Uterine smooth muscle cell (primary cell): ENCODE data around the gene TAF7. TPM values are rescaled to one million over a fixed set of nuclear protein-coding genes. Genes with fewer than 3 reads are reported as not detected.

Experiments
- total RNA-seq: library from RNA; depleted of rRNA; stranded (reverse); fragments of >200 nt; gene quantifications from 2 replicates; pipeline ENCODE4 v1.2.3, GENCODE V29; 2014

Gene TAF7
- 86.1 and 88.3 TPM in 2 replicates for total RNA-seq

DNA sequence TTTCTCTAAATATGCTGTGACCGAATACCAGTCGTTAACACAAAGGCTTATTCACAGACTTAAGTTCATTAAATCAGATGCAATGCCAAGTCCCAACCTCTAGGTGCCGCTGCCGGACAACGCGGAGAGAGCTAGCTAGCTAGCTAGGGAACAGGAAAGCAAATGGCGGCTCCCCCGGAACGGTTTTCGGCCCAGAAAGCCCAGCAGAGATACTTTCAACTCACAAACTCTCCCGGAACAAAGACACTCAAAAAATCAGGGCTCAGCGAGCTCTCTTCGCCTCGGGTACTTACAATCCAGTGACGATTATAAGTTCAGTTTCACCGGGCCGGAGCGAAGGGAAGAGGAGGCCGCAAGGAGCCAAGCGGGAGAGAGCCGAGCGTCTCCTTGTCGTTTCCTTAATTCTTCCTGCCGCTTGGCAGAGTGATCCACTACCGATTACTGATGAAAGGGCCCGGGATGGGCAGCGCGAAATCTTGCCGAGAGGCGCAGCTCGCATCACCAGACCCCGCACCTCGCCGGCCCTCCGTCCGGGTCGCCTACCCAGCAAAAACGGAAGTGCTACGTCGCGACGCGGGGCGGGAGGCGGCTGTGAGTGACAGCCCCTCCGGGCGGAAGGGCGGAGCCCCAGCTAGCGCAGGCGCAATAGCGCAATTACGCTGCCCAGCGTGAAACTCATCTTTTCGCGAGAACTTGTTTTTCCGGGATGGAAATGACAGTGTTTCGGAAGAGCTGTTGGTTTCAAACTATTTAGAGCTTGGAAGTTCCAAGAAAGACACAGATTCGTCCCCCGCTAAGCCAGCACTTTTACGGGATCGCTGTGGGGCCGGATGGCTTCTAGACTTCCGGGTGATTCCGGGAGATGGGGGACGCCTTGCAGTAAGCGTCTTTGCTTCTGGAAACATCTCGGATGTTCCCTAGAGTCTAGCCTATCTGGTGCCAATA, at the start of gene TAF7:
TAF7 (minus strand) TSS at position 560 of the 945 bp plus-strand sequence. CDS start 740 bp downstream, outside the sequence.

GRCh38 chr5:141363952-141364660, 43.5 kb upstream of the TAF7 start, which contains the start of gene PCDHGA5:
TSS of gene PCDHGA5 (plus strand) at chr5:141364162. CDS start at chr5:141364331, 169 bp downstream.

GRCh38 chr5:141359790-141360426, 39.3 kb upstream of the TAF7 start, which contains the start of gene PCDHGB2:
TSS of gene PCDHGB2 (plus strand) at chr5:141359994. CDS start at chr5:141360136, 142 bp downstream.

DNA sequence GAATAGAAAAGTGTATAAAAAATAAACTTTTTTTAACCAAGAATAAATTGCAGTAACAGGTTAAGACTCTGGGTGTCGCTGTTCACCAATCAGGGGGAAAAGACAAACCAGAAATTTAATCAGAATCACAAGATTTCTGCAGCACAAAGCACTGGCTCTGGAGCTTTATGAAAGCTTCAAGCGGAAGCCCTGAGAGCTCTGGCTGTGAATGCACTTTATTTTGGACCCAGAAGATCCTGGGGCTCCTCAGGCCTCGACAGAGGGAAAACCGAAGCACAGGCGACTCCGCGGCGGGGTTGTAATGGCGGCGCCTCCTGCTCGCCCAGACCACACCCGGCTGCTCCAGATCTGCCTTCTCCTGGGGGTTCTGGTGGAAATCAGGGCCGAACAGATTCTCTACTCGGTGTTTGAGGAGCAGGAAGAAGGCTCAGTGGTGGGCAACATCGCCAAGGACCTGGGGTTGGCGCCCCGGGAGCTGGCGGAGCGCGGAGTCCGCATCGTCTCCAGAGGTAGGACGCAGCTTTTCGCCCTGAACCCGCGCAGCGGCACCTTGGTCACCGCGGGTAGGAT, 34.4 kb upstream of the TAF7 start, which contains the start of gene PCDHGA4:
PCDHGA4 (plus strand) TSS at position 122 of the 570 bp plus-strand sequence; CDS start at position 209, 87 bp downstream.

DNA sequence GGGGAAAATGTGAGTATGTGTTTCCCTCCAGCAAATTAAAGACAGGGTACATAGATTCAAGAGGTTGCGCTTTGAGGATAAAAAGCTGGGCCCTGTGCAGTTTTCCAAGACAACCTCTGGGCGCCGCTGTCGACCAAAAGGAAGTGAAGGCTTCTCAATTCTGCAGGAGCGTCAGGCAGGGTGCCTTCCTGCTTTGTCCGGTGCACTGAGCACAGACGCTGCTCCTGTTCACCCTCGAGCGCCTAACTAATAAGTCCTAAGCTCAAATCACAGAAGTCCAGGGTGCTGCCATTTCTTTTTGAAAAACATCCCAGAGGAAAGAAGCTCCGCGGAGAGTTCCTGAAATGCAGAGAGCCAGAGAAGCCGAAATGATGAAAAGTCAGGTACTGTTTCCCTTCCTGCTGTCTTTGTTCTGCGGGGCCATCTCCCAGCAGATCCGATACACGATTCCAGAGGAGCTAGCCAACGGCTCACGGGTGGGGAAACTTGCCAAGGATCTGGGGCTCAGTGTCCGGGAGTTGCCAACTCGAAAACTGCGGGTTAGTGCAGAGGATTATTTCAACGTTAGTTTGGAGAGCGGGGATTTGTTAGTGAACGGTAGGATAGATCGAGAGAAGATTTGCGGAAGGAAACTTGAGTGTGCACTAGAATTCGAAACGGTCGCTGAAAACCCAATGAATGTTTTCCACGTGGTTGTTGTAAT, 29.5 kb upstream of the TAF7 start, which contains the start of gene PCDHGB1:
PCDHGB1 (plus strand) TSS at position 183 of the 703 bp plus-strand sequence; CDS start at position 345, 162 bp downstream.

GRCh38 chr5:141343242-141343952, 22.8 kb upstream of the TAF7 start, which contains the start of gene PCDHGA3:
TSS of gene PCDHGA3 (plus strand) at chr5:141343829. CDS start at chr5:141344034, 205 bp downstream.

GRCh38 chr5:141338538-141339306, 18.1 kb upstream of the TAF7 start, which contains the start of gene PCDHGA2:
TSS of gene PCDHGA2 (plus strand) at chr5:141338760.

GRCh38 chr5:141330299-141331080, 9.9 kb upstream of the TAF7 start, which contains the start of gene PCDHGA1:
TSS of gene PCDHGA1 (plus strand) at chr5:141330514.

GRCh38 chr5:141303756-141304155, 16.8 kb downstream of the TAF7 start, which contains the start of gene SLC25A2:
TSS of gene SLC25A2 (minus strand) at chr5:141304049. CDS start at chr5:141303865, 184 bp downstream.

Other genes starting within 250 kb of the TAF7 start
- gene PCDHB2, start 226.2 kb downstream of the TAF7 start, total RNA-seq: 0.55 and 2.0 TPM in 2 replicates
- gene PCDHB3, start 220.3 kb downstream of the TAF7 start, total RNA-seq: 0.75 and 0.77 TPM in 2 replicates
- gene PCDHB4, start 199.0 kb downstream of the TAF7 start, total RNA-seq: under 0.01 and 0.12 TPM in 2 replicates
- gene PCDHB5, start 185.6 kb downstream of the TAF7 start, total RNA-seq: 0.22 and 0.50 TPM in 2 replicates
- under 0.01 TPM in 2 replicates for gene PCDHB6, start 170.7 kb downstream of the TAF7 start, total RNA-seq
- 0.11 and 0.12 TPM in 2 replicates for gene PCDHB7, start 148.1 kb downstream of the TAF7 start, total RNA-seq
- 0.11 and 0.25 TPM in 2 replicates for gene PCDHB8, start 143.0 kb downstream of the TAF7 start, total RNA-seq
- 0.12 and 0.33 TPM in 2 replicates for gene PCDHB16, start 138.4 kb downstream of the TAF7 start, total RNA-seq
- gene PCDHB9, start 133.6 kb downstream of the TAF7 start, total RNA-seq: under 0.01 TPM in 2 replicates
- gene PCDHB10, start 128.4 kb downstream of the TAF7 start, total RNA-seq: 0.11 and 0.12 TPM in 2 replicates
- gene PCDHB11, start 121.2 kb downstream of the TAF7 start, total RNA-seq: under 0.01 TPM in 1 of 2 replicates, not detected in the other
- gene PCDHB12, start 112.1 kb downstream of the TAF7 start, total RNA-seq: under 0.01 and 0.12 TPM in 2 replicates
- under 0.01 and 0.12 TPM in 2 replicates for gene PCDHB13, start 106.9 kb downstream of the TAF7 start, total RNA-seq
- 0.11 and 0.12 TPM in 2 replicates for gene PCDHB14, start 97.4 kb downstream of the TAF7 start, total RNA-seq
- gene PCDHB15, start 75.4 kb downstream of the TAF7 start, total RNA-seq: under 0.01 and 0.37 TPM in 2 replicates
- 0.50 and 0.66 TPM in 2 replicates for gene SLC25A2, start 16.7 kb downstream of the TAF7 start, total RNA-seq
- gene PCDHGA1, start 9.7 kb upstream of the TAF7 start, total RNA-seq: 0.22 and 0.62 TPM in 2 replicates
- 0.89 and 2.2 TPM in 2 replicates for gene PCDHGA2, start 18.0 kb upstream of the TAF7 start, total RNA-seq
- 0.22 and 0.87 TPM in 2 replicates for gene PCDHGA3, start 23.0 kb upstream of the TAF7 start, total RNA-seq
- gene PCDHGB1, start 29.3 kb upstream of the TAF7 start, total RNA-seq: 0.44 and 1.2 TPM in 2 replicates
- 2.2 and 5.2 TPM in 2 replicates for gene PCDHGA4, start 34.2 kb upstream of the TAF7 start, total RNA-seq
- 1.2 and 1.7 TPM in 2 replicates for gene PCDHGB2, start 39.2 kb upstream of the TAF7 start, total RNA-seq
- gene PCDHGA5, start 43.4 kb upstream of the TAF7 start, total RNA-seq: 0.55 and 0.87 TPM in 2 replicates
- 2.3 and 4.2 TPM in 2 replicates for gene PCDHGB3, start 49.5 kb upstream of the TAF7 start, total RNA-seq
- 1.7 and 3.2 TPM in 2 replicates for gene PCDHGA6, start 53.1 kb upstream of the TAF7 start, total RNA-seq
- gene PCDHGA7, start 62.0 kb upstream of the TAF7 start, total RNA-seq: 1.3 and 4.0 TPM in 2 replicates
- 11.3 and 20.9 TPM in 2 replicates for gene PCDHGB4, start 66.9 kb upstream of the TAF7 start, total RNA-seq
- 1.1 and 2.4 TPM in 2 replicates for gene PCDHGA8, start 71.8 kb upstream of the TAF7 start, total RNA-seq
- 16.2 and 25.0 TPM in 2 replicates for gene PCDHGB5, start 77.2 kb upstream of the TAF7 start, total RNA-seq
- gene PCDHGA9, start 82.0 kb upstream of the TAF7 start, total RNA-seq: 4.0 and 4.2 TPM in 2 replicates
- gene PCDHGB6, start 87.2 kb upstream of the TAF7 start, total RNA-seq: 2.4 and 2.9 TPM in 2 replicates
- gene PCDHGA10, start 92.2 kb upstream of the TAF7 start, total RNA-seq: 4.9 and 5.2 TPM in 2 replicates
- gene PCDHGB7, start 96.9 kb upstream of the TAF7 start, total RNA-seq: 6.0 and 7.4 TPM in 2 replicates
- gene PCDHGA11, start 100.3 kb upstream of the TAF7 start, total RNA-seq: 11.7 and 13.6 TPM in 2 replicates
- 15.5 and 21.5 TPM in 2 replicates for gene PCDHGA12, start 109.7 kb upstream of the TAF7 start, total RNA-seq
- gene PCDHGC3, start 155.2 kb upstream of the TAF7 start, total RNA-seq: 39.6 and 44.7 TPM in 2 replicates
- gene PCDHGC4, start 164.2 kb upstream of the TAF7 start, total RNA-seq: 2.2 and 2.4 TPM in 2 replicates
- gene PCDHGC5, start 168.3 kb upstream of the TAF7 start, total RNA-seq: 2.3 and 2.9 TPM in 2 replicates